Ascending aorta (tissue), 2 donors: ENCODE data around the gene ARHGEF10L. TPM values are rescaled to one million over a fixed set of nuclear protein-coding genes. Genes with fewer than 3 reads are reported as not detected.

Source experiments
- DNase-seq, 2 donors: peaks; one replicate each; pipeline ENCODE4 v3.0.0-alpha.2; 2019; ENCODE audit warnings: low spot score in 2 of 2
- H3K27ac ChIP-seq, 2 donors: fragments of 200-600 bp; sonication (generic); one replicate each; pipeline ENCODE4 v1.5.1; 2016 to 2017; ENCODE audit warnings: mild to moderate bottlenecking in 1 of 2
- H3K27me3 ChIP-seq: fragments of 200-600 bp; sonication (generic); one replicate; pipeline ENCODE4 v1.5.1; 2017
- H3K36me3 ChIP-seq, 2 donors: fragments of 200-600 bp; sonication (generic); one replicate each; pipeline ENCODE4 v1.5.1; 2016
- H3K4me1 ChIP-seq, 2 donors: fragments of 200-600 bp; sonication (generic); one replicate each; pipeline ENCODE4 v1.5.1; 2016 to 2017; ENCODE audit warnings: mild to moderate bottlenecking in 1 of 2
- H3K4me3 ChIP-seq, 2 donors: fragments of 200-600 bp; sonication (generic); one replicate each; pipeline ENCODE4 v1.5.1; 2016 to 2017; ENCODE audit warnings: mild to moderate bottlenecking in 1 of 2
- H3K9me3 ChIP-seq, 2 donors: fragments of 200-600 bp; sonication (generic); one replicate each; pipeline ENCODE4 v1.5.1; 2016
- CTCF ChIP-seq, 3 experiments: fragments of 200-600 bp in 2 of 3; fragments of 450-650 bp in 1 of 3; sonication (generic) in 2 of 3; IDR thresholded peaks; one replicate each; pipeline ENCODE4 v1.5.1; 2016 to 2019; ENCODE audit warnings: antibody characterized with exemption in 3 of 3, mild to moderate bottlenecking in 1 of 3, moderate library complexity in 1 of 3
- intact Hi-C: fragments of 100-400 bp; cut with DNase I; formaldehyde crosslinking; loops from one replicate; pipeline ENCODE4 v1.15.1; 2023
- total RNA-seq: library from RNA; depleted of rRNA; stranded (reverse); fragments of >200 nt; gene quantifications from one replicate; pipeline ENCODE4 v1.1.0, GENCODE V29; 2016

Gene ARHGEF10L
- total RNA-seq, 1 donor from 2014 or later = 177 TPM

- peak overlapping the region; percentile 72 to 83 for H3K27ac ChIP-seq
- H3K4me3 ChIP-seq = no peak overlapping the region
- H3K27me3 ChIP-seq = no peaks in the 10 kb centered on the region
- intact Hi-C loops = loop anchor here (1.0 to 5.0 kb wide), 2 partner anchors 105 to 170 kb away; partner anchors contain the start of gene RCC2
- H3K36me3 ChIP-seq = peaks cover 61 to 70% of the 10 kb centered on the region in 2 donors
- DNase-seq = peak in 1 of 2 donors; percentile 84
- peaks cover 18 to 49% of the 10 kb centered on the region in 2 donors for H3K4me1 ChIP-seq
- H3K9me3 ChIP-seq = no peaks in the 10 kb centered on the region
- TF ChIP-seq CTCF (IDR thresholded peaks at IDR 0.05) = peak; percentile 91 to 92 (median 91)
These were observed 67.4 kb downstream of the ARHGEF10L start for GRCh38 chr1:17606826-17607440.

GRCh38 chr1:17607644-17608581 is 68.4 kb downstream of the ARHGEF10L start:
- intact Hi-C loops = loop anchor here (1.0 to 5.0 kb wide), 2 partner anchors 106 to 171 kb away; partner anchors contain the start of gene RCC2
- no peaks in the 10 kb centered on the region for H3K9me3 ChIP-seq
- H3K4me3 ChIP-seq = no peak overlapping the region
- peak overlapping the region; percentile 72 to 83 for H3K27ac ChIP-seq
- no peak for DNase-seq
- no peaks in the 10 kb centered on the region for H3K27me3 ChIP-seq
- no peak for TF ChIP-seq CTCF (IDR thresholded peaks at IDR 0.05)
- H3K4me1 ChIP-seq = peaks cover 12 to 45% of the 10 kb centered on the region in 2 donors
- peaks cover 61 to 80% of the 10 kb centered on the region in 2 donors for H3K36me3 ChIP-seq

GRCh38 chr1:17609529-17609928 is 70.0 kb downstream of the ARHGEF10L start:
- no peak for TF ChIP-seq CTCF (IDR thresholded peaks at IDR 0.05)
- intact Hi-C loops = loop anchor here (5.0 kb wide), 1 partner anchor 172 kb away; the partner anchor contains the start of gene RCC2
- peak overlapping the region; percentile 72 to 83 for H3K27ac ChIP-seq
- peaks cover 12 to 37% of the 10 kb centered on the region in 2 donors for H3K4me1 ChIP-seq
- H3K4me3 ChIP-seq = no peak overlapping the region
- H3K36me3 ChIP-seq = peaks cover 67 to 87% of the 10 kb centered on the region in 2 donors
- no peak for DNase-seq
- no peaks in the 10 kb centered on the region for H3K27me3 ChIP-seq
- no peaks in the 10 kb centered on the region for H3K9me3 ChIP-seq

GRCh38 chr1:17610085-17610484 is 70.6 kb downstream of the ARHGEF10L start:
- Histone ChIP-seq H3K4me3 (no peak overlapping the region), H3K36me3 (peaks cover 62 to 81% of the 10 kb centered on the region in 2 donors), H3K4me1 (peaks cover 10 to 32% of the 10 kb centered on the region in 2 donors), H3K27me3 (no peaks in the 10 kb centered on the region), H3K9me3 (no peaks in the 10 kb centered on the region), H3K27ac (peak overlapping the region; percentile 72 to 83)
- no peak for DNase-seq
- intact Hi-C loops = no loop called here
- no peak for TF ChIP-seq CTCF (IDR thresholded peaks at IDR 0.05)

- Histone ChIP-seq H3K36me3 (peaks cover 63 to 84% of the 10 kb centered on the region in 2 donors), H3K4me3 (no peak overlapping the region), H3K27me3 (no peaks in the 10 kb centered on the region), H3K4me1 (peaks cover 8 to 26% of the 10 kb centered on the region in 2 donors), H3K27ac (peak overlapping the region; percentile 72 to 83), H3K9me3 (no peaks in the 10 kb centered on the region)
- intact Hi-C loops = no loop called here
- no peak for DNase-seq
- TF ChIP-seq CTCF (IDR thresholded peaks at IDR 0.05) = no peak
These were observed 71.2 kb downstream of the ARHGEF10L start for GRCh38 chr1:17610713-17611112.
